NB4 (cell line): ENCODE data around the gene EVA1C.

Experiments
- CTCF ChIP-seq: IDR thresholded peaks from one replicate; pipeline ENCODE4 v1.5.1; 2012; ENCODE audit warnings: low read depth, low read length
- MAX ChIP-seq: IDR thresholded peaks from 2 replicates; pipeline ENCODE4 v1.6.1; 2011; ENCODE audit warnings: low read depth, low read length
- MYC ChIP-seq: IDR thresholded peaks from 2 replicates; pipeline ENCODE4 v1.6.1; 2011; ENCODE audit warnings: low read depth, low read length
- POLR2A ChIP-seq: IDR thresholded peaks from 2 replicates; pipeline ENCODE4 v1.6.1; 2011; ENCODE audit warnings: mild to moderate bottlenecking; ENCODE audit not compliant: insufficient read length; ENCODE audit errors: extremely low read depth

- TF ChIP-seq CTCF (no peak), MYC (no peak), POLR2A (no peak), MAX (no peak)
Observed at GRCh38 chr21:32389337-32390015, 23.0 kb upstream of the EVA1C start.
